Osteocyte (in vitro differentiated cells): ENCODE results near the gene EMCN. TPM values are rescaled to one million over a fixed set of nuclear protein-coding genes. Genes with fewer than 3 reads are reported as not detected.

Source experiments
- DNase-seq: peaks from one replicate; pipeline ENCODE4 v3.0.0; 2021; ENCODE audit warnings: mixed read lengths; ENCODE audit not compliant: unreplicated experiment; ENCODE audit errors: extremely low spot score
- H3K27ac Mint-ChIP-seq: one replicate; pipeline ENCODE4 v1.8.0; 2021; ENCODE audit warnings: mild to moderate bottlenecking, mixed read lengths; ENCODE audit not compliant: unreplicated experiment
- H3K27me3 Mint-ChIP-seq: one replicate; pipeline ENCODE4 v1.8.0; 2021; ENCODE audit warnings: mixed read lengths; ENCODE audit not compliant: unreplicated experiment
- H3K36me3 Mint-ChIP-seq: one replicate; pipeline ENCODE4 v1.8.0; 2021; ENCODE audit warnings: mixed read lengths; ENCODE audit not compliant: unreplicated experiment
- H3K4me1 Mint-ChIP-seq: one replicate; pipeline ENCODE4 v1.8.0; 2021; ENCODE audit warnings: mixed read lengths; ENCODE audit not compliant: unreplicated experiment
- H3K4me3 Mint-ChIP-seq: one replicate; pipeline ENCODE4 v1.8.0; 2021; ENCODE audit warnings: mild to moderate bottlenecking, moderate library complexity, mixed read lengths; ENCODE audit not compliant: unreplicated experiment
- H3K9me3 Mint-ChIP-seq: one replicate; pipeline ENCODE4 v1.8.0; 2021; ENCODE audit warnings: mixed read lengths; ENCODE audit not compliant: unreplicated experiment
- total RNA-seq: library from RNA; stranded (reverse); gene quantifications from 2 replicates; pipeline ENCODE4 v1.2.1, GENCODE V29; 2021
- TF ChIP-seq, protein P1 (sequence below): fragments of 200-600 bp; sonication (generic); IDR thresholded peaks from 2 replicates; pipeline ENCODE4 v1.5.0; 2021; ENCODE audit warnings: antibody characterized with exemption, mild to moderate bottlenecking, moderate library complexity

Gene EMCN
- total RNA-seq, 1 donor from 2014 or later, result 4.1 TPM

DNA sequence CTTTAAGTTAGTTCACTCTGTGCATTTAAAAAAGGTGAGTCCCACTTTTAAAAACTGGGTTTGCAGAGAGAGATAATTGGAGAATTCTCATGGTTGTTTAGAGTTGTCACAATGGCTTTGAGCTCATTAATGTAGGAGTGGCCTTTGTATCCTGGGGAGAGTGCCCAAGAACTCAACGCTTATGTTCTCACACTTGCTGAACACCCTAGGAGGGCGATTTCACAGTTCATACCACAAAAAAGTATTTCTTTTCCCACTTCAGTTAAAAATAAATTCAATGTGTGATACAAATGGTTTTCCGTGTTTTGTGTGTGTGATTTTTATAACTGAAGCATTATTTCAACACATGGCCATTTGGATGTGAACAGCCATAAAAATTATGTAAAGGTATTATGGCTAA is 8.4 kb downstream of the EMCN start:
- no peak for DNase-seq

DNA sequence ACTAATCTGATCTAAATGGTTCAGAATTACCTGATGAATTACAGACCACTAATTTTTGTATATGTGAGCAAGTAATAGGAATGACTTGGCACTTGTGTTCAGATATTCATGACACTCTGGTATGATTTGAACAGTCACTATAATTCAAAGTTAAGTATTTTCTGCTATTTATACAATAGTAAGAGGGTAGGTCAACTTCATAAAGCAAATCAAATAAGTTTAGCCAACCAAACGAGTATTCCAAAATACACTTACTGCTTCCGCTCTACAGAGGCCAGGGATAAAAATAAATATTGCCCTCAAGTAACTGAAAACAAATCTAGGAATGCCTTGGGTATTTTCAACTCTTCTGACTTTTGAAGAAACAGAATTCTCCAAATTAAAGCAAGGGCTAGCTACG is 9.1 kb downstream of the EMCN start:
- peaks cover 37% of the 10 kb centered on the region for H3K4me1 Mint-ChIP-seq
- no peaks in the 10 kb centered on the region for H3K27me3 Mint-ChIP-seq
- no peak for DNase-seq
- no peaks in the 10 kb centered on the region for H3K36me3 Mint-ChIP-seq
- TF ChIP-seq, protein P1, sequence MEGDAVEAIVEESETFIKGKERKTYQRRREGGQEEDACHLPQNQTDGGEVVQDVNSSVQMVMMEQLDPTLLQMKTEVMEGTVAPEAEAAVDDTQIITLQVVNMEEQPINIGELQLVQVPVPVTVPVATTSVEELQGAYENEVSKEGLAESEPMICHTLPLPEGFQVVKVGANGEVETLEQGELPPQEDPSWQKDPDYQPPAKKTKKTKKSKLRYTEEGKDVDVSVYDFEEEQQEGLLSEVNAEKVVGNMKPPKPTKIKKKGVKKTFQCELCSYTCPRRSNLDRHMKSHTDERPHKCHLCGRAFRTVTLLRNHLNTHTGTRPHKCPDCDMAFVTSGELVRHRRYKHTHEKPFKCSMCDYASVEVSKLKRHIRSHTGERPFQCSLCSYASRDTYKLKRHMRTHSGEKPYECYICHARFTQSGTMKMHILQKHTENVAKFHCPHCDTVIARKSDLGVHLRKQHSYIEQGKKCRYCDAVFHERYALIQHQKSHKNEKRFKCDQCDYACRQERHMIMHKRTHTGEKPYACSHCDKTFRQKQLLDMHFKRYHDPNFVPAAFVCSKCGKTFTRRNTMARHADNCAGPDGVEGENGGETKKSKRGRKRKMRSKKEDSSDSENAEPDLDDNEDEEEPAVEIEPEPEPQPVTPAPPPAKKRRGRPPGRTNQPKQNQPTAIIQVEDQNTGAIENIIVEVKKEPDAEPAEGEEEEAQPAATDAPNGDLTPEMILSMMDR, result no peak
- H3K27ac Mint-ChIP-seq, result no peak overlapping the region
- no peak overlapping the region for H3K4me3 Mint-ChIP-seq
- no peaks in the 10 kb centered on the region for H3K9me3 Mint-ChIP-seq

More for the DNA sequence above, 8.4 kb downstream of the EMCN start:
- Mint-ChIP-seq H3K4me3 (no peak overlapping the region), H3K4me1 (peaks cover 38% of the 10 kb centered on the region), H3K27ac (no peak overlapping the region), H3K27me3 (no peaks in the 10 kb centered on the region), H3K9me3 (no peaks in the 10 kb centered on the region), H3K36me3 (no peaks in the 10 kb centered on the region)
- TF ChIP-seq, protein P1, result no peak

DNA sequence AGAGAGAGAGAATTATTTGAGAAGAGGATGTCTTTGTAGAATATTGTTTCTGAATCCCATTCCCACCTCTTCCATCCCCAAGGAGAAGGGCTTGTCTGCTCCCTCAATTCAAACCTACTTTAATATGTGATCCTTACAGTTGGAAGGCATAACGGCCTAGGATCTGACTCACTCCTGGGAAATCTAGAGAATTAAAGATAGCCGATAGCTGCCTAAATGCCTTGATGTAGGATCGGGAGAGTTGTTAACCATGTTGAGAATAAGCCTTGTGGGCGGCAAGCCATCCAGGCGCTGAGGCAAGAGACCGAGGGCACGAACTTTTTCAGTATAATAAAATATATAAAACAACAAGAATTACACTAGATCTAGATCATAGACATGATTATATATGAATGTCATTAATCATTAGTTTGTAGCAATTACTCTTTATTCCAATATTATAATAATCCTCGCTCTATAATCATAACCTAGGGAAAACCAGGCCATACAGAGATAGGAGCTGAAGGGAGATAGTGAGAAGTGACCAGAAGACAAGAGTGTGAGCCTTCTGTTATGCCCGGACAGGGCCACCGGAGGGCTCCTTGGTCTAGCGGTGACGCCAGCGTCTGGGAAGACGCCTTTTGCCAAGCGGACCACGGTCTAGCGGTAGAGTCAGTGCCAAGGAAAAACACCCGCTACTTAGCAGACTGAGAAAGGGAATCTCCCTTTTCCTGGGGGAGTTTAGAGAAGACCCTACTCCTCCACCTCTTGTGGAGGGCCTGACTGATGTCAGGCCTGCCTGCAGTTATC is 13.5 kb downstream of the EMCN start:
- TF ChIP-seq, protein P1, result peak; percentile 6
- no peak overlapping the region for H3K4me3 Mint-ChIP-seq
- no peaks in the 10 kb centered on the region for H3K27me3 Mint-ChIP-seq
- H3K9me3 Mint-ChIP-seq, result no peaks in the 10 kb centered on the region
- H3K36me3 Mint-ChIP-seq, result no peaks in the 10 kb centered on the region
- peaks cover 16% of the 10 kb centered on the region for H3K4me1 Mint-ChIP-seq
- no peak for DNase-seq
- no peak overlapping the region for H3K27ac Mint-ChIP-seq

DNA sequence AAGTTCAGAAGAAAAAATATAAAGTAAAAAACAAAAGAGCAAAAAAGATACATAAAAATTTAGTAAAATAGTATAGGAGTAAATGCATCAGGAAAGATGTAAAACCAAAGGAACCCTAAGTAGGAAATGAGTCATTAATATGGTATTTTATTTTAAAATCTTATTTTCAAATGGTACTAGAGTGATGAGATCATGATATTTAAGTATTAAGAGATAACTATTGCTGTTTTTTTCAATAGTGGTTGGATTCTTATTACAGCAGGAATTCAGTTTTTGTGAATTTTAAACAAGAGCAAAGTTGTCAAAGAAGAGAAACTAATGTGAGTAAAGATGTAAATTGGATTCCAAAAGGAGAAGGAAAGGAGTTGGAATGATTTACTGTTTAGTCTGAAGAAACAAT is 20.0 kb downstream of the EMCN start:
- TF ChIP-seq, protein P1, result no peak
- Mint-ChIP-seq H3K27ac (peak overlapping the region; percentile 81), H3K27me3 (no peaks in the 10 kb centered on the region), H3K4me1 (peaks cover 28% of the 10 kb centered on the region), H3K9me3 (peaks cover 6% of the 10 kb centered on the region), H3K36me3 (no peaks in the 10 kb centered on the region), H3K4me3 (no peak overlapping the region)
- no peak for DNase-seq

DNA sequence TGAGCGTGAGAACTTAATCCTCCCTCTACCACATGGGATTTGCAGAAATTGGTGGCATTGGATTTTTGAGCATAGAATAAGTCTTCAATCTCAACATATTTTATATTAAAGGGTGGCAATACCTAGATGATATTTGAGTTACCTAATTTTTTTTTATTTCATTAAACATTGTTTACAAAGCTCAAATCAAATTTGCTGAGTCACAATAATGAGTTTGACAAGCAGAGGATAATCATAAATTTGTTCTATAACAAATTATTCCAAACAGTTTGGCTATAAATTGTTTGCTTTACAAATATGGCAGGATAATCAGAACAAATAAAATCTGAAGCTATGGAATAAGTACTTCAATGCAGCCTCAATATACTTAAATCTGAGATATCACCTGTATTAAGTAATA is 22.7 kb downstream of the EMCN start:
- no peak overlapping the region for H3K4me3 Mint-ChIP-seq
- no peak for DNase-seq
- H3K9me3 Mint-ChIP-seq, result peaks cover 18% of the 10 kb centered on the region
- TF ChIP-seq, protein P1, result no peak
- H3K4me1 Mint-ChIP-seq, result peaks cover 22% of the 10 kb centered on the region
- H3K27me3 Mint-ChIP-seq, result no peaks in the 10 kb centered on the region
- H3K36me3 Mint-ChIP-seq, result peaks cover 7% of the 10 kb centered on the region
- no peak overlapping the region for H3K27ac Mint-ChIP-seq
